HepG2 (cell line): Measurements from ENCODE around the gene LMCD1. TPM values are rescaled to one million over a fixed set of nuclear protein-coding genes. Genes with fewer than 3 reads are reported as not detected.

ENCODE experiments used
- ATAD3A ChIP-seq: sonication (generic); formaldehyde crosslinking; IDR thresholded peaks from 2 replicates; pipeline ENCODE4 v1.4.0; 2020; ENCODE audit warnings: missing genetic modification reagents
- ATF7 ChIP-seq, 2 experiments: fragments of 450-650 bp in 1 of 2; sonication (generic) in 1 of 2; formaldehyde crosslinking in 1 of 2; IDR thresholded peaks; 2 replicates each; pipeline versions ENCODE4 v1.4.0 to v1.6.1; 2016 to 2020; ENCODE audit warnings: antibody characterized with exemption in 1 of 2, mild to moderate bottlenecking in 1 of 2, missing genetic modification reagents in 1 of 2
- CC2D1A ChIP-seq: sonication (generic); formaldehyde crosslinking; IDR thresholded peaks from 2 replicates; pipeline ENCODE4 v1.8.1; 2023; ENCODE audit warnings: mild to moderate bottlenecking, missing genetic modification reagents
- DMAP1 ChIP-seq: IDR thresholded peaks from 2 replicates; pipeline ENCODE4 v1.6.1; 2016
- GMEB1 ChIP-seq: sonication (generic); formaldehyde crosslinking; IDR thresholded peaks from 2 replicates; pipeline ENCODE4 v1.5.1; 2020; ENCODE audit warnings: missing genetic modification reagents, mild to moderate bottlenecking, borderline replicate concordance
- GZF1 ChIP-seq: sonication (generic); formaldehyde crosslinking; IDR thresholded peaks from 2 replicates; pipeline ENCODE4 v1.5.1; 2020; ENCODE audit warnings: mild to moderate bottlenecking, missing genetic modification reagents
- HNRNPLL ChIP-seq: fragments of 200-400 bp; formaldehyde crosslinking; IDR thresholded peaks from 2 replicates; pipeline ENCODE4 v1.6.1; 2017; ENCODE audit warnings: mild to moderate bottlenecking, low read depth, low read length; ENCODE audit not compliant: poor library complexity, severe bottlenecking
- MXD4 ChIP-seq: IDR thresholded peaks from 2 replicates; pipeline ENCODE4 v1.6.1; 2016; ENCODE audit warnings: mild to moderate bottlenecking, missing biosample characterization, missing genetic modification reagents
- SMAD9 ChIP-seq: sonication (generic); formaldehyde crosslinking; IDR thresholded peaks from 2 replicates; pipeline ENCODE4 v1.5.1; 2020; ENCODE audit warnings: mild to moderate bottlenecking, missing genetic modification reagents
- SNRNP70 ChIP-seq: fragments of 200-400 bp; formaldehyde crosslinking; IDR thresholded peaks from 2 replicates; pipeline ENCODE4 v1.6.1; 2017; ENCODE audit warnings: mild to moderate bottlenecking, low read depth, low read length, moderate library complexity
- ZNF12 ChIP-seq: sonication (generic); formaldehyde crosslinking; IDR thresholded peaks from 2 replicates; pipeline ENCODE4 v1.5.0; 2020; ENCODE audit warnings: missing genetic modification reagents
- ZNF142 ChIP-seq: sonication (generic); formaldehyde crosslinking; IDR thresholded peaks from 2 replicates; pipeline ENCODE4 v1.4.0; 2020; ENCODE audit warnings: missing genetic modification reagents
- ZNF263 ChIP-seq: sonication (generic); formaldehyde crosslinking; IDR thresholded peaks from 2 replicates; pipeline ENCODE4 v1.4.0; 2020; ENCODE audit warnings: missing genetic modification reagents
- ZNF687 ChIP-seq: sonication (generic); formaldehyde crosslinking; IDR thresholded peaks from 2 replicates; pipeline ENCODE4 v1.5.1; 2020; ENCODE audit warnings: mild to moderate bottlenecking, missing genetic modification reagents, moderate library complexity
- ZNF746 ChIP-seq: sonication (generic); formaldehyde crosslinking; IDR thresholded peaks from 2 replicates; pipeline ENCODE4 v1.8.0; 2022; ENCODE audit warnings: mild to moderate bottlenecking, missing genetic modification reagents
- ZSCAN21 ChIP-seq: sonication (generic); formaldehyde crosslinking; IDR thresholded peaks from 2 replicates; pipeline ENCODE4 v1.8.0; 2022; ENCODE audit warnings: mild to moderate bottlenecking, missing genetic modification reagents, moderate library complexity, borderline replicate concordance
- polyA plus RNA-seq, 8 experiments: library from polyadenylated mRNA; depleted of rRNA in 3 of 8; stranded (reverse) in 7 of 8; unstranded in 1 of 8; fragments of >200 nt; fragmentation: Illumina TruSeq in 4 of 8; extraction: Trizol in 4 of 8; gene quantifications; 2 replicates each; pipeline versions ENCODE4 v1.2.1 to v1.2.3, GENCODE V29; 2011 to 2016; ENCODE audit warnings: low read depth in 4 of 8, missing spikeins in 1 of 8, mixed read lengths in 1 of 8; ENCODE audit not compliant: insufficient read depth in 1 of 8
- total RNA-seq, 5 experiments: library from RNA; depleted of rRNA; stranded (reverse); fragments of >200 nt; fragmentation: Illumina TruSeq; extraction: Trizol; gene quantifications; 2 replicates each; pipeline ENCODE4 v1.2.3, GENCODE V29; 2016; ENCODE audit warnings: low read depth in 1 of 5

The LMCD1 gene
- total and polyA plus RNA-seq, 2 of the 13 experiments (the other 11 are each of a cell fraction or from before 2014, with no cell fraction given), result 6.2 to 7.1 TPM

GRCh38 chr3:8501371-8502131, at the start of gene LMCD1 (continued):
- TF ChIP-seq ZNF687 (CRISPR knock-in tag) (peak; percentile 100), ZNF746 (CRISPR knock-in tag) (peak; percentile 80), ZNF263 (CRISPR knock-in tag) (peak; percentile 65), DMAP1 (peak; percentile 40; the same call in 1 of the 2 replicates), ZNF12 (CRISPR knock-in tag) (no peak), GMEB1 (CRISPR knock-in tag) (peak; percentile 70), ATAD3A (CRISPR knock-in tag) (no peak), ZSCAN21 (peak; percentile 88), GZF1 (CRISPR knock-in tag) (no peak), HNRNPLL (peak; percentile 70), CC2D1A (CRISPR knock-in tag) (0 out of 2 replicates have a peak, but pooled peaks have one; percentile 85), SMAD9 (CRISPR knock-in tag) (peak; percentile 97), ATF7 (IDR thresholded peaks at IDR 0.05) (peak; percentile 40; the same call in 1 of the 2 replicates), ATF7 (CRISPR knock-in tag; IDR thresholded peaks at IDR 0.05) (peak; percentile 68; the same call in 1 of the 2 replicates), ZNF142 (CRISPR knock-in tag) (peak; percentile 94), MXD4 (CRISPR knock-in tag) (peak; percentile 91), SNRNP70 (no peak)
